ENCODE data around the gene PDGFA. TPM values are rescaled to one million over a fixed set of nuclear protein-coding genes. Genes with fewer than 3 reads are reported as not detected.
A peak's percentile ranks its signal among the peaks of the same experiment; 100 is the strongest.

The PDGFA gene
- total RNA-seq, 2 experiments from 2014 or later = 0.23 to 0.53 TPM

GRCh38 chr7:513521-514166 lies 6.0 kb downstream of the PDGFA start:
- POLR2A ChIA-PET = no interaction called here
- ATAC-seq (ENCODE audit: low read depth) = no peak
- H3K27ac Mint-ChIP-seq = no peak overlapping the region

GRCh38 chr7:512541-513311 lies 6.9 kb downstream of the PDGFA start:
- Mint-ChIP-seq H3K27me3 (peaks cover 16% of the 10 kb centered on the region), H3K9me3 (no peaks in the 10 kb centered on the region), H3K4me3 (no peak overlapping the region), H3K4me1 (peaks cover 2% of the 10 kb centered on the region), H3K27ac (no peak overlapping the region), H3K36me3 (no peaks in the 10 kb centered on the region)
- POLR2A ChIA-PET = no interaction called here
- ATAC-seq (ENCODE audit: low read depth) (no peak), DNase-seq (no peak)

More at GRCh38 chr7:513521-514166, 6.0 kb downstream of the PDGFA start:
- H3K27me3 Mint-ChIP-seq = peaks cover 23% of the 10 kb centered on the region
- no peaks in the 10 kb centered on the region for H3K9me3 Mint-ChIP-seq
- H3K4me3 Mint-ChIP-seq = no peak overlapping the region
- no peaks in the 10 kb centered on the region for H3K36me3 Mint-ChIP-seq
- no peak for DNase-seq
- H3K4me1 Mint-ChIP-seq = peaks cover 6% of the 10 kb centered on the region

- H3K27ac Mint-ChIP-seq = no peak overlapping the region
- DNase-seq = no peak
- POLR2A ChIA-PET = no interaction called here
- ATAC-seq (ENCODE audit: low read depth) = no peak
- no peaks in the 10 kb centered on the region for H3K4me1 Mint-ChIP-seq
- peaks cover 14% of the 10 kb centered on the region for H3K27me3 Mint-ChIP-seq
- no peak overlapping the region for H3K4me3 Mint-ChIP-seq
- no peaks in the 10 kb centered on the region for H3K9me3 Mint-ChIP-seq
- no peaks in the 10 kb centered on the region for H3K36me3 Mint-ChIP-seq
Measured at GRCh38 chr7:512146-512510, 7.5 kb downstream of the PDGFA start.

GRCh38 chr7:511476-512145 lies 8.0 kb downstream of the PDGFA start:
- POLR2A ChIA-PET = no interaction called here
- Mint-ChIP-seq H3K4me1 (no peaks in the 10 kb centered on the region), H3K4me3 (no peak overlapping the region), H3K36me3 (no peaks in the 10 kb centered on the region), H3K9me3 (no peaks in the 10 kb centered on the region), H3K27me3 (peaks cover 14% of the 10 kb centered on the region), H3K27ac (no peak overlapping the region)
- DNase-seq = no peak
- ATAC-seq (ENCODE audit: low read depth) = no peak

- no peak overlapping the region for H3K4me3 Mint-ChIP-seq
- no peak overlapping the region for H3K27ac Mint-ChIP-seq
- H3K27me3 Mint-ChIP-seq = peaks cover 9% of the 10 kb centered on the region
- no peak for ATAC-seq (ENCODE audit: low read depth)
- no peak for DNase-seq
- no peaks in the 10 kb centered on the region for H3K4me1 Mint-ChIP-seq
- H3K36me3 Mint-ChIP-seq = no peaks in the 10 kb centered on the region
- H3K9me3 Mint-ChIP-seq = no peaks in the 10 kb centered on the region
- POLR2A ChIA-PET = no interaction called here
Measured at GRCh38 chr7:510782-511281, 8.8 kb downstream of the PDGFA start.

- ATAC-seq (ENCODE audit: low read depth) (no peak), DNase-seq (no peak)
- no peak overlapping the region for H3K4me3 Mint-ChIP-seq
- H3K36me3 Mint-ChIP-seq = no peaks in the 10 kb centered on the region
- no peaks in the 10 kb centered on the region for H3K4me1 Mint-ChIP-seq
- POLR2A ChIA-PET = no interaction called here
- H3K27me3 Mint-ChIP-seq = peaks cover 1% of the 10 kb centered on the region
- H3K27ac Mint-ChIP-seq = no peak overlapping the region
- no peaks in the 10 kb centered on the region for H3K9me3 Mint-ChIP-seq
Measured at GRCh38 chr7:510131-510481, 9.5 kb downstream of the PDGFA start.

- no peak overlapping the region for H3K4me3 Mint-ChIP-seq
- POLR2A ChIA-PET = no interaction called here
- H3K27ac Mint-ChIP-seq = no peak overlapping the region
- no peaks in the 10 kb centered on the region for H3K27me3 Mint-ChIP-seq
- H3K36me3 Mint-ChIP-seq = no peaks in the 10 kb centered on the region
- no peaks in the 10 kb centered on the region for H3K9me3 Mint-ChIP-seq
- H3K4me1 Mint-ChIP-seq = no peaks in the 10 kb centered on the region
- ATAC-seq (ENCODE audit: low read depth) (no peak), DNase-seq (no peak)
Measured at GRCh38 chr7:509426-510130, 10.1 kb downstream of the PDGFA start.

GRCh38 chr7:508461-509170 lies 11.0 kb downstream of the PDGFA start:
- POLR2A ChIA-PET = no interaction called here
- Mint-ChIP-seq H3K4me3 (no peak overlapping the region), H3K36me3 (no peaks in the 10 kb centered on the region), H3K27ac (no peak overlapping the region), H3K9me3 (no peaks in the 10 kb centered on the region), H3K27me3 (no peaks in the 10 kb centered on the region), H3K4me1 (no peaks in the 10 kb centered on the region)
- no peak for DNase-seq
- no peak for ATAC-seq (ENCODE audit: low read depth)

- ATAC-seq (ENCODE audit: low read depth) = no peak
- no peaks in the 10 kb centered on the region for H3K4me1 Mint-ChIP-seq
- H3K27ac Mint-ChIP-seq = no peak overlapping the region
- no peak overlapping the region for H3K4me3 Mint-ChIP-seq
- no peak for DNase-seq
- H3K27me3 Mint-ChIP-seq = no peaks in the 10 kb centered on the region
- H3K36me3 Mint-ChIP-seq = no peaks in the 10 kb centered on the region
- H3K9me3 Mint-ChIP-seq = no peaks in the 10 kb centered on the region
- POLR2A ChIA-PET = no interaction called here
Measured at GRCh38 chr7:507623-508300, 11.9 kb downstream of the PDGFA start.

GRCh38 chr7:506921-507622 lies 12.6 kb downstream of the PDGFA start:
- H3K27me3 Mint-ChIP-seq = no peaks in the 10 kb centered on the region
- no peak overlapping the region for H3K4me3 Mint-ChIP-seq
- no peak for ATAC-seq (ENCODE audit: low read depth)
- no peaks in the 10 kb centered on the region for H3K9me3 Mint-ChIP-seq
- POLR2A ChIA-PET = no interaction called here
- no peaks in the 10 kb centered on the region for H3K36me3 Mint-ChIP-seq
- H3K4me1 Mint-ChIP-seq = no peaks in the 10 kb centered on the region
- H3K27ac Mint-ChIP-seq = no peak overlapping the region
- DNase-seq = peak; percentile 26

GRCh38 chr7:506391-506831 lies 13.2 kb downstream of the PDGFA start:
- POLR2A ChIA-PET = no interaction called here
- Mint-ChIP-seq H3K9me3 (no peaks in the 10 kb centered on the region), H3K4me3 (no peak overlapping the region), H3K27me3 (no peaks in the 10 kb centered on the region), H3K27ac (no peak overlapping the region), H3K4me1 (no peaks in the 10 kb centered on the region), H3K36me3 (no peaks in the 10 kb centered on the region)
- ATAC-seq (ENCODE audit: low read depth) = no peak
- peak; percentile 21 for DNase-seq

GRCh38 chr7:505171-505570 lies 14.5 kb downstream of the PDGFA start:
- Mint-ChIP-seq H3K36me3 (no peaks in the 10 kb centered on the region), H3K27ac (no peak overlapping the region), H3K27me3 (no peaks in the 10 kb centered on the region), H3K4me1 (no peaks in the 10 kb centered on the region), H3K9me3 (no peaks in the 10 kb centered on the region), H3K4me3 (no peak overlapping the region)
- POLR2A ChIA-PET = no interaction called here
- no peak for ATAC-seq (ENCODE audit: low read depth)
- peak; percentile 14 for DNase-seq
